Activated CD4-positive, CD25-positive, alpha-beta regulatory T cell treated with anti-CD3 and anti-CD28 coated beads, Interleukin-2, amount 50 U/mL, for 72 hours (primary cell): ENCODE measurements around the gene NFIB.

ENCODE experiments used
- DNase-seq: peaks from one replicate; pipeline ENCODE4 v3.0.0; 2021

The NFIB gene

GRCh38 chr9:14318934-14319580, 5.1 kb upstream of the NFIB start:
- DNase-seq, result no peak

- no peak for DNase-seq
These were observed 4.4 kb upstream of the NFIB start for GRCh38 chr9:14318361-14318760.

- DNase-seq, result no peak
These were observed 3.9 kb upstream of the NFIB start for GRCh38 chr9:14317667-14318320.

- no peak for DNase-seq
These were observed 2.8 kb upstream of the NFIB start for GRCh38 chr9:14316602-14317300.

- no peak for DNase-seq
These were observed 2.1 kb upstream of the NFIB start for GRCh38 chr9:14315875-14316601.

GRCh38 chr9:14314929-14315874, 1.3 kb upstream of the NFIB start:
- DNase-seq, result no peak

- no peak for DNase-seq
These were observed 535 bp upstream of the NFIB start for GRCh38 chr9:14314424-14314928.

GRCh38 chr9:14313378-14313940, 482 bp downstream of the NFIB start:
- DNase-seq, result no peak

GRCh38 chr9:14312719-14313377, 1.1 kb downstream of the NFIB start:
- no peak for DNase-seq

- no peak for DNase-seq
These were observed 1.8 kb downstream of the NFIB start for GRCh38 chr9:14311956-14312685.

- no peak for DNase-seq
These were observed 2.6 kb downstream of the NFIB start for GRCh38 chr9:14311171-14311949.

GRCh38 chr9:14310311-14310710, 3.6 kb downstream of the NFIB start:
- DNase-seq, result no peak

GRCh38 chr9:14309403-14309802, 4.5 kb downstream of the NFIB start:
- no peak for DNase-seq

GRCh38 chr9:14308853-14309145, 5.1 kb downstream of the NFIB start:
- DNase-seq, result no peak

- DNase-seq, result no peak
These were observed 5.7 kb downstream of the NFIB start for GRCh38 chr9:14307989-14308852.

GRCh38 chr9:14306672-14307660, 7.0 kb downstream of the NFIB start:
- DNase-seq, result no peak

- no peak for DNase-seq
These were observed 7.8 kb downstream of the NFIB start for GRCh38 chr9:14306188-14306587.

GRCh38 chr9:14304259-14304658, 9.7 kb downstream of the NFIB start:
- DNase-seq, result no peak
